ENCODE data around the gene CCDC34. TPM values are rescaled to one million over a fixed set of nuclear protein-coding genes. Genes with fewer than 3 reads are reported as not detected.
"Not testable (repeated sequence)": the region's sequence is repeated elsewhere in the genome, so short reads cannot be mapped to it uniquely, and the experiment has no call there.

Gene CCDC34
- total RNA-seq, 2 experiments from 2014 or later, result 26.8 to 28.5 TPM

- POLR2A ChIA-PET, result interaction anchor here (0.5 kb wide), 1 partner anchor 164 kb away, joined by 3 read pairs; no protein-coding TSS in a partner anchor
These were observed 23.1 kb downstream of the CCDC34 start for GRCh38 chr11:27339941-27340340.

GRCh38 chr11:27334764-27335163 is 28.3 kb downstream of the CCDC34 start:
- H3K4me3 Mint-ChIP-seq; CTCF ChIA-PET; ATAC-seq; H3K27ac Mint-ChIP-seq; POLR2A ChIA-PET; intact Hi-C loops (cut with micrococcal nuclease); H3K4me1 Mint-ChIP-seq (ENCODE audit: low read depth); H3K27me3 Mint-ChIP-seq; H3K9me3 Mint-ChIP-seq; H3K36me3 Mint-ChIP-seq (ENCODE audit: low read depth); DNase-seq: not testable (repeated sequence)

More at GRCh38 chr11:27339941-27340340, 23.1 kb downstream of the CCDC34 start:
- Mint-ChIP-seq H3K36me3 (ENCODE audit: low read depth) (peaks cover 2% of the 10 kb centered on the region), H3K4me1 (ENCODE audit: low read depth) (no peaks in the 10 kb centered on the region), H3K9me3 (no peaks in the 10 kb centered on the region), H3K27ac (no peak overlapping the region), H3K4me3 (no peak overlapping the region), H3K27me3 (no peaks in the 10 kb centered on the region)
- DNase-seq (no peak), ATAC-seq (no peak)
- TF ChIP-seq CTCF (IDR thresholded peaks at IDR 0.05), result no peak
- CTCF ChIA-PET, result interaction anchor here (0.7 kb wide), 1 partner anchor 42 kb away, joined by 3 read pairs; no protein-coding TSS in a partner anchor
- intact Hi-C loops (cut with micrococcal nuclease), result no loop called here

- POLR2A ChIA-PET, result no interaction called here
- no peaks in the 10 kb centered on the region for H3K4me1 Mint-ChIP-seq (ENCODE audit: low read depth)
- no peak for ATAC-seq
These were observed 31.0 kb downstream of the CCDC34 start for GRCh38 chr11:27331981-27332380.

GRCh38 chr11:27330633-27331270 is 32.3 kb downstream of the CCDC34 start:
- intact Hi-C loops (cut with micrococcal nuclease), result no loop called here
- no peaks in the 10 kb centered on the region for H3K27me3 Mint-ChIP-seq
- H3K27ac Mint-ChIP-seq, result no peak overlapping the region
- no peaks in the 10 kb centered on the region for H3K4me1 Mint-ChIP-seq (ENCODE audit: low read depth)
- H3K36me3 Mint-ChIP-seq (ENCODE audit: low read depth), result peaks cover 6% of the 10 kb centered on the region
- peaks cover 6% of the 10 kb centered on the region for H3K9me3 Mint-ChIP-seq
- no peak overlapping the region for H3K4me3 Mint-ChIP-seq
- no peak for DNase-seq
- ChIA-PET CTCF (interaction anchor here (1.0 kb wide), 1 partner anchor 34 kb away, joined by 3 read pairs; no protein-coding TSS in a partner anchor), POLR2A (no interaction called here)
- no peak for ATAC-seq
- TF ChIP-seq CTCF (IDR thresholded peaks at IDR 0.05), result no peak

More at GRCh38 chr11:27331981-27332380, 31.0 kb downstream of the CCDC34 start:
- TF ChIP-seq CTCF (IDR thresholded peaks at IDR 0.05), result no peak
- no peak overlapping the region for H3K27ac Mint-ChIP-seq
- no peaks in the 10 kb centered on the region for H3K27me3 Mint-ChIP-seq
- peaks cover 1% of the 10 kb centered on the region for H3K9me3 Mint-ChIP-seq
- intact Hi-C loops (cut with micrococcal nuclease), result no loop called here
- CTCF ChIA-PET, result no interaction called here
- no peak for DNase-seq
- no peak overlapping the region for H3K4me3 Mint-ChIP-seq
- H3K36me3 Mint-ChIP-seq (ENCODE audit: low read depth), result peaks cover 6% of the 10 kb centered on the region

- TF ChIP-seq CTCF (IDR thresholded peaks at IDR 0.05), result no peak
- Mint-ChIP-seq H3K27ac (no peak overlapping the region), H3K36me3 (ENCODE audit: low read depth) (peaks cover 6% of the 10 kb centered on the region), H3K4me1 (ENCODE audit: low read depth) (no peaks in the 10 kb centered on the region), H3K4me3 (no peak overlapping the region), H3K27me3 (no peaks in the 10 kb centered on the region), H3K9me3 (peaks cover 6% of the 10 kb centered on the region)
- ATAC-seq (no peak), DNase-seq (no peak)
- ChIA-PET POLR2A (no interaction called here), CTCF (interaction anchor here (1.0 kb wide), 1 partner anchor 34 kb away, joined by 3 read pairs; no protein-coding TSS in a partner anchor)
- intact Hi-C loops (cut with micrococcal nuclease), result no loop called here
These were observed 33.0 kb downstream of the CCDC34 start for GRCh38 chr11:27329867-27330632.
